Ascending aorta (tissue), 2 donors: ENCODE measurements around the gene RPN2. TPM values are rescaled to one million over a fixed set of nuclear protein-coding genes. Genes with fewer than 3 reads are reported as not detected.

ENCODE experiments used
- DNase-seq, 2 donors: peaks; one replicate each; pipeline ENCODE4 v3.0.0-alpha.2; 2019; ENCODE audit warnings: low spot score in 2 of 2
- H3K27ac ChIP-seq, 2 donors: fragments of 200-600 bp; sonication (generic); one replicate each; pipeline ENCODE4 v1.5.1; 2016 to 2017; ENCODE audit warnings: mild to moderate bottlenecking in 1 of 2
- H3K27me3 ChIP-seq: fragments of 200-600 bp; sonication (generic); one replicate; pipeline ENCODE4 v1.5.1; 2017
- H3K36me3 ChIP-seq, 2 donors: fragments of 200-600 bp; sonication (generic); one replicate each; pipeline ENCODE4 v1.5.1; 2016
- H3K4me1 ChIP-seq, 2 donors: fragments of 200-600 bp; sonication (generic); one replicate each; pipeline ENCODE4 v1.5.1; 2016 to 2017; ENCODE audit warnings: mild to moderate bottlenecking in 1 of 2
- H3K4me3 ChIP-seq, 2 donors: fragments of 200-600 bp; sonication (generic); one replicate each; pipeline ENCODE4 v1.5.1; 2016 to 2017; ENCODE audit warnings: mild to moderate bottlenecking in 1 of 2
- H3K9me3 ChIP-seq, 2 donors: fragments of 200-600 bp; sonication (generic); one replicate each; pipeline ENCODE4 v1.5.1; 2016
- intact Hi-C: fragments of 100-400 bp; cut with DNase I; formaldehyde crosslinking; loops from one replicate; pipeline ENCODE4 v1.15.1; 2023
- total RNA-seq: library from RNA; depleted of rRNA; stranded (reverse); fragments of >200 nt; gene quantifications from one replicate; pipeline ENCODE4 v1.1.0, GENCODE V29; 2016
- TF ChIP-seq, protein P1 (sequence below), 3 experiments: fragments of 200-600 bp in 2 of 3; fragments of 450-650 bp in 1 of 3; sonication (generic) in 2 of 3; IDR thresholded peaks; one replicate each; pipeline ENCODE4 v1.5.1; 2016 to 2019; ENCODE audit warnings: antibody characterized with exemption in 3 of 3, mild to moderate bottlenecking in 1 of 3, moderate library complexity in 1 of 3

The RPN2 gene
- total RNA-seq, 1 donor from 2014 or later = 114 TPM

- TF ChIP-seq, protein P1, sequence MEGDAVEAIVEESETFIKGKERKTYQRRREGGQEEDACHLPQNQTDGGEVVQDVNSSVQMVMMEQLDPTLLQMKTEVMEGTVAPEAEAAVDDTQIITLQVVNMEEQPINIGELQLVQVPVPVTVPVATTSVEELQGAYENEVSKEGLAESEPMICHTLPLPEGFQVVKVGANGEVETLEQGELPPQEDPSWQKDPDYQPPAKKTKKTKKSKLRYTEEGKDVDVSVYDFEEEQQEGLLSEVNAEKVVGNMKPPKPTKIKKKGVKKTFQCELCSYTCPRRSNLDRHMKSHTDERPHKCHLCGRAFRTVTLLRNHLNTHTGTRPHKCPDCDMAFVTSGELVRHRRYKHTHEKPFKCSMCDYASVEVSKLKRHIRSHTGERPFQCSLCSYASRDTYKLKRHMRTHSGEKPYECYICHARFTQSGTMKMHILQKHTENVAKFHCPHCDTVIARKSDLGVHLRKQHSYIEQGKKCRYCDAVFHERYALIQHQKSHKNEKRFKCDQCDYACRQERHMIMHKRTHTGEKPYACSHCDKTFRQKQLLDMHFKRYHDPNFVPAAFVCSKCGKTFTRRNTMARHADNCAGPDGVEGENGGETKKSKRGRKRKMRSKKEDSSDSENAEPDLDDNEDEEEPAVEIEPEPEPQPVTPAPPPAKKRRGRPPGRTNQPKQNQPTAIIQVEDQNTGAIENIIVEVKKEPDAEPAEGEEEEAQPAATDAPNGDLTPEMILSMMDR (IDR thresholded peaks at IDR 0.05) = no peak
- DNase-seq = no peak
- no peaks in the 10 kb centered on the region for H3K9me3 ChIP-seq
- H3K4me1 ChIP-seq = no peaks in the 10 kb centered on the region
- intact Hi-C loops = no loop called here
- no peak overlapping the region for H3K4me3 ChIP-seq
- no peaks in the 10 kb centered on the region for H3K36me3 ChIP-seq
- no peak overlapping the region for H3K27ac ChIP-seq
- no peaks in the 10 kb centered on the region for H3K27me3 ChIP-seq
These were observed 77.2 kb downstream of the RPN2 start for GRCh38 chr20:37256286-37256685.

DNA sequence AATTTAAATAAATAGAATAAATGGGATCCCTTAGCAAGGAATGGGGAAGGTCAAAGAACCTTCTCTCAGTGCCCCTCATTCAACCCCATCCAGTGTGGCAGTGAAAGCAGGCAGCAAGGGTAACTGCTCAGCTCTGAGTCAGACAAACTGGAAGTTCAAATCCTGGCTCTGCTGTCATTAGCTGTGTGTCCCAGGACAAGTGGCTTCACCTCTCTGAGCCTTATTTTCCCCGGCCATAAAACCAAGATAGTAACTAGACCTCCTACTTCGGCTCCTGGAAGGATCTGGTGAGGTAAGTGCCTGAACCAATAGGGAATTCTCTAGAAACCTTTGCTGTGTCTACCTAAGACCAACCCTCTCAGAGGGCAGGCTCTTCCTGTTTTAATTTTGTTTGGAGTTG is 78.4 kb downstream of the RPN2 start:
- Histone ChIP-seq H3K4me3 (no peak overlapping the region), H3K36me3 (no peaks in the 10 kb centered on the region), H3K27me3 (no peaks in the 10 kb centered on the region), H3K27ac (no peak overlapping the region), H3K9me3 (no peaks in the 10 kb centered on the region), H3K4me1 (no peaks in the 10 kb centered on the region)
- intact Hi-C loops = no loop called here
- DNase-seq = no peak
- TF ChIP-seq, protein P1 (IDR thresholded peaks at IDR 0.05) = no peak

DNA sequence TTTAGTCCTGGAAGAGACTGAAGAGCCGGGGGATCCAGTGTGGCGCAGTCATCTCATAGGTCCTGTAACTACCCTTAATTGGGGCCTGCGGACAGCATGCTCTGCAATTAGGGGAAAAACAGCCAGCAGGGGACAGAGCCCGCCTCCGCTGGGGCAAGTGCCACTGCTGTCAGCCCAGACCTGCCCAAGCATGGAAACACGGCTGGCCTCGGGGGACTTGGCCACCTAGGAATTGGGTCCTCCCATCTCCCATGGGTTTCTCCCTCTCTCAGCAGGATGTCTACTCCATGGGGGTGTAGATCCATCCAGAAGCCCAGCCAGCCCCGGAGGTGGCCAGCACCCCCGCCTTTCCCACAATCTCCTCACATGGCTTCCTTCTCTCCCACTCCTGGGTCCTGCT is 78.9 kb downstream of the RPN2 start:
- H3K36me3 ChIP-seq = no peaks in the 10 kb centered on the region
- no peak overlapping the region for H3K27ac ChIP-seq
- H3K27me3 ChIP-seq = no peaks in the 10 kb centered on the region
- intact Hi-C loops = no loop called here
- H3K9me3 ChIP-seq = no peaks in the 10 kb centered on the region
- TF ChIP-seq, protein P1 (IDR thresholded peaks at IDR 0.05) = no peak
- no peak for DNase-seq
- no peaks in the 10 kb centered on the region for H3K4me1 ChIP-seq
- H3K4me3 ChIP-seq = no peak overlapping the region

DNA sequence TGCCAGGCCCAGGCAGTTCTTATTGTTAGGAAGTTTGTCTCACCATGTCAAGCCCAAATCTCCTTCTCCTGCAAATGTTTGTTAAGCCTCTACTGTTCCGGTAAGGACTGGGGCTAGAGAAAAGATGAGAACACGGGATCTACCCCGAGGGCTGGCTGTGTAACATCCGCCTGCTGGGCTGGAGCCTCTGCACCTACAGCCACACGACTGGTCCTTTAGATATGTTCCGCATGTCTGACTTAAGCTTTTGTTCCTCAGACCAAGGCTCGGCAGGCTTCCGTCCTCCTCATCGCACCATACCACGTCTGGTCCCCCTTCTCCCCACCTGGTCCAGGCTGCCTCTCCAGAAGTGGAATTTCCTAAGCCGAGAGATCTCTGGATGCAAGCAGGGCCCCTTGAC is 79.9 kb downstream of the RPN2 start:
- DNase-seq = no peak
- Histone ChIP-seq H3K4me3 (no peak overlapping the region), H3K27ac (no peak overlapping the region), H3K36me3 (no peaks in the 10 kb centered on the region), H3K4me1 (no peaks in the 10 kb centered on the region), H3K27me3 (no peaks in the 10 kb centered on the region), H3K9me3 (no peaks in the 10 kb centered on the region)
- intact Hi-C loops = no loop called here
- TF ChIP-seq, protein P1 (IDR thresholded peaks at IDR 0.05) = no peak

GRCh38 chr20:37259865-37260264 is 80.7 kb downstream of the RPN2 start:
- TF ChIP-seq, protein P1 (IDR thresholded peaks at IDR 0.05) = no peak
- Histone ChIP-seq H3K27ac (no peak overlapping the region), H3K9me3 (no peaks in the 10 kb centered on the region), H3K4me3 (no peak overlapping the region), H3K4me1 (no peaks in the 10 kb centered on the region), H3K36me3 (no peaks in the 10 kb centered on the region), H3K27me3 (no peaks in the 10 kb centered on the region)
- DNase-seq = no peak
- intact Hi-C loops = no loop called here

DNA sequence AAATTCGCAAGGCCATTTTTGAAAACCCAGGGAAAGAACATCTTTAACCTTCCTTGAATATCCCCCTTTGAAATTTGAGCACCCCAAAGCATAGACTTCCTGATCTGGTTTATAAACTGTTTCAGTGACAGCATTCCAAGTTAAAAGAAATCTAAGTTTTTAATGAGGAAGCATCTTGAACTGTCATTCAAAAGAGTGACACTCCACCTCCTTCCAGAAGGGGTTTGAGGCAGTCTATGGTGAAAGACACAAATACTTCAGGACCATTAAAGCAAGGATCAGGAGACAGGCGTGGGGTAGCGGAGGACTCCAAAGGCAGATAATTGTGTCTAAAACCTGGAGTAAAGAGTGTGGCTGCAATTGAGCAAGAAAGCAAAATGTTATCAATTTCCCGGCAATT is 81.8 kb downstream of the RPN2 start:
- Histone ChIP-seq H3K4me1 (no peaks in the 10 kb centered on the region), H3K4me3 (no peak overlapping the region), H3K27ac (no peak overlapping the region), H3K27me3 (no peaks in the 10 kb centered on the region), H3K9me3 (no peaks in the 10 kb centered on the region), H3K36me3 (no peaks in the 10 kb centered on the region)
- no peak for DNase-seq
- intact Hi-C loops = no loop called here
- TF ChIP-seq, protein P1 (IDR thresholded peaks at IDR 0.05) = no peak
